GM12878 (cell line): ENCODE data around the gene NCAM2. TPM values are rescaled to one million over a fixed set of nuclear protein-coding genes. Genes with fewer than 3 reads are reported as not detected.

Experiments
- ATAC-seq: fragments of 200-7000 bp; cut with Tn5 transposase; 3 replicates; pipeline ENCODE4 v1.9.1; 2020; ENCODE audit warnings: mild to moderate bottlenecking, moderate library complexity
- BruUV-seq: library from RNA; stranded (reverse); fragments of 400-500 nt; replicated peaks from 2 replicates; lab custom pipeline; 2021; lab: Mats Ljungman, UMichigan
- CTCF ChIA-PET: fragments of 300-600 bp; sonication (Branson Sonifier 250); formaldehyde crosslinking; extraction: SDS; loops from one replicate; lab custom pipeline; 2021; ENCODE audit warnings: inconsistent platforms; lab: Yijun Ruan, JAX
- POLR2A ChIA-PET: fragments of 350-600 bp; formaldehyde crosslinking; extraction: SDS; loops from one replicate; lab custom pipeline; 2021; ENCODE audit warnings: inconsistent platforms; lab: Charles Lee
- RAD21 ChIA-PET: fragments of 300-600 bp; sonication (Branson Sonifier 250); formaldehyde crosslinking; loops from one replicate; lab custom pipeline; 2023; ENCODE audit warnings: antibody characterized with exemption; ENCODE audit not compliant: unreplicated experiment; lab: Charles Lee
- SMC1A ChIA-PET: fragments of 300-600 bp; sonication (Branson Sonifier 250); formaldehyde crosslinking; loops from one replicate; lab custom pipeline; 2023; ENCODE audit not compliant: unreplicated experiment, uncharacterized antibody; lab: Charles Lee
- DNase-seq: peaks from one replicate; pipeline ENCODE4 v3.0.0-alpha.2; 2011; ENCODE audit warnings: low read depth, low spot score
- FAIRE-seq: peaks from 3 replicates; lab custom pipeline; 2011; peaks lifted over from hg19 to GRCh38; lab: Jason Lieb, UNC
- H2AFZ ChIP-seq: 2 replicates; pipeline ENCODE4 v1.6.0; 2011; ENCODE audit warnings: low read depth, low read length, control low read depth; ENCODE audit not compliant: control insufficient read depth
- H3K27ac ChIP-seq: 2 replicates; pipeline ENCODE4 v1.5.1; 2011; ENCODE audit warnings: control low read depth; ENCODE audit not compliant: control insufficient read depth, insufficient read depth
- H3K27me3 ChIP-seq, 2 experiments: replicated peaks in 1 of 2; 2 replicates each; pipeline versions ENCODE4 v1.6.0 to v1.6.1; 2011; ENCODE audit warnings: low read length in 1 of 2; ENCODE audit not compliant: control insufficient read depth in 2 of 2, insufficient read depth in 2 of 2
- H3K36me3 ChIP-seq, 2 experiments: 2 replicates each; pipeline ENCODE4 v1.5.1; 2011; ENCODE audit warnings: low read length in 1 of 2; ENCODE audit not compliant: control insufficient read depth in 2 of 2, insufficient read depth in 2 of 2
- H3K4me1 ChIP-seq: 2 replicates; pipeline ENCODE4 v1.6.1; 2011; ENCODE audit warnings: mild to moderate bottlenecking, low read length, moderate library complexity, mixed read lengths; ENCODE audit not compliant: control insufficient read depth, insufficient read depth
- H3K4me2 ChIP-seq: 2 replicates; pipeline ENCODE4 v1.6.0; 2011; ENCODE audit warnings: control low read depth; ENCODE audit not compliant: control insufficient read depth, insufficient read depth
- H3K4me3 ChIP-seq: fragments of 200-600 bp; sonication (generic); 2 replicates; pipeline ENCODE4 v1.5.1; 2016
- H3K79me2 ChIP-seq: 2 replicates; pipeline ENCODE4 v1.6.0; 2011; ENCODE audit warnings: low read length; ENCODE audit not compliant: control insufficient read depth, insufficient read depth
- H3K9ac ChIP-seq: 2 replicates; pipeline ENCODE4 v1.8.0; 2011; ENCODE audit warnings: low read length, control low read depth, mixed read lengths; ENCODE audit not compliant: control insufficient read depth, insufficient read depth
- H3K9me3 ChIP-seq: replicated peaks from 3 replicates; pipeline ENCODE4 v1.5.1; 2011; ENCODE audit warnings: mild to moderate bottlenecking, low read length; ENCODE audit not compliant: control insufficient read depth, insufficient read depth
- H4K20me1 ChIP-seq: 2 replicates; pipeline ENCODE4 v1.6.0; 2011; ENCODE audit not compliant: control insufficient read depth, insufficient read depth
- BACH1 ChIP-seq: fragments of 450-650 bp; IDR thresholded peaks from 2 replicates; pipeline ENCODE4 v1.6.1; 2017; ENCODE audit warnings: mild to moderate bottlenecking, borderline replicate concordance
- DPF2 ChIP-seq: fragments of 450-650 bp; IDR thresholded peaks from 2 replicates; pipeline ENCODE4 v1.6.1; 2017; ENCODE audit warnings: mild to moderate bottlenecking
- MTA3 ChIP-seq: IDR thresholded peaks from 2 replicates; pipeline ENCODE4 v1.6.1; 2012; ENCODE audit warnings: low read length, inconsistent platforms, borderline replicate concordance
- NFYA ChIP-seq: IDR thresholded peaks from 2 replicates; pipeline ENCODE4 v1.6.1; 2011; ENCODE audit warnings: low read depth, mild to moderate bottlenecking, low read length, improper control_type of control experiment, borderline replicate concordance
- POLR2AphosphoS5 ChIP-seq: IDR thresholded peaks from 2 replicates; pipeline ENCODE4 v1.6.1; 2011; ENCODE audit warnings: mild to moderate bottlenecking, low read length, inconsistent platforms
- RBBP5 ChIP-seq: fragments of 200-600 bp; sonication (generic); conservative IDR thresholded peaks from 2 replicates; pipeline ENCODE4 v1.6.1; 2016
- RELA ChIP-seq: fragments of 450-650 bp; IDR thresholded peaks from 2 replicates; pipeline ENCODE4 v1.8.0; 2014; ENCODE audit warnings: borderline replicate concordance; ENCODE audit not compliant: partially characterized antibody
- RUNX3 ChIP-seq: IDR thresholded peaks from 2 replicates; pipeline ENCODE4 v1.6.1; 2012; ENCODE audit warnings: low read length, inconsistent platforms
- SIX5 ChIP-seq: IDR thresholded peaks from 2 replicates; pipeline ENCODE4 v1.6.1; 2011; ENCODE audit warnings: mild to moderate bottlenecking, low read depth, low read length, moderate library complexity; ENCODE audit not compliant: severe bottlenecking
- STAT1 ChIP-seq: fragments of 450-650 bp; conservative IDR thresholded peaks from 2 replicates; pipeline ENCODE4 v1.6.1; 2014; ENCODE audit warnings: antibody characterized with exemption, mild to moderate bottlenecking
- SUPT20H ChIP-seq: IDR thresholded peaks from 2 replicates; pipeline ENCODE4 v1.6.1; 2011; ENCODE audit warnings: low read depth, mild to moderate bottlenecking, low read length, moderate library complexity, borderline replicate concordance; ENCODE audit not compliant: control insufficient read depth
- TBL1XR1 ChIP-seq: IDR thresholded peaks from 2 replicates; pipeline ENCODE4 v1.6.1; 2012; ENCODE audit warnings: low read depth, low read length, improper control_type of control experiment
- WGBS: methylation state at CpG from one replicate; pipeline ENCODE4 v1.1.6; 2016; ENCODE audit warnings: low lambda C conversion rate; ENCODE audit not compliant: insufficient replicate concordance, insufficient coverage; ENCODE audit errors: missing lambda C conversion rate; 5-methylcytosine and 5-hydroxymethylcytosine counted together
- in situ Hi-C: fragments of 300-500 bp; cut with MboI; formaldehyde crosslinking; loops from 9 replicates; pipeline ENCODE4 v1.14.3; 2018; ENCODE audit warnings: mixed read lengths
- intact Hi-C: fragments of 100-400 bp; cut with micrococcal nuclease; formaldehyde crosslinking; loops from one replicate; pipeline ENCODE4 v1.14.2; 2022; ENCODE audit not compliant: unreplicated experiment
- polyA plus RNA-seq, 11 experiments: library from polyadenylated mRNA; depleted of rRNA in 4 of 11; unstranded in 6 of 11; stranded (reverse) in 5 of 11; fragments of >200 nt; fragmentation: Nextera tagmentation in 4 of 11; fragmentation: Illumina TruSeq in 1 of 11; extraction: Ambion mirVana in 4 of 11; extraction: Trizol in 1 of 11; gene quantifications; 1 replicate in 1 of 11; 2 replicates in 10 of 11; pipeline versions ENCODE4 v1.2.1 to v1.2.3, GENCODE V29; 2011 to 2016; ENCODE audit warnings: inconsistent platforms in 2 of 11, missing spikeins in 2 of 11, low read depth in 1 of 11
- total RNA-seq, 4 experiments: library from RNA; depleted of rRNA in 3 of 4; stranded (reverse); fragments of >200 nt in 3 of 4; fragmentation: Illumina TruSeq in 1 of 4; extraction: Trizol in 1 of 4; gene quantifications; 2 replicates each; pipeline versions ENCODE4 v1.2.1 to v1.2.3, GENCODE V29; 2013 to 2021
- TF ChIP-seq, protein P1 (sequence below): fragments of 450-650 bp; IDR thresholded peaks from 2 replicates; pipeline ENCODE4 v1.6.1; 2018; ENCODE audit warnings: mild to moderate bottlenecking, low read depth, moderate library complexity; ENCODE audit not compliant: partially characterized antibody
- TF ChIP-seq, protein P2 (sequence below): IDR thresholded peaks from 2 replicates; pipeline ENCODE4 v1.6.1; 2012; ENCODE audit warnings: low read depth, low read length, improper control_type of control experiment
- TF ChIP-seq, protein P3 (sequence below): fragments of 450-650 bp; formaldehyde crosslinking; IDR thresholded peaks from 2 replicates; pipeline ENCODE4 v1.5.0; 2022; ENCODE audit warnings: mild to moderate bottlenecking, missing genetic modification characterization
- TF ChIP-seq, protein P4 (sequence below): IDR thresholded peaks from 2 replicates; pipeline ENCODE4 v1.6.1; 2011; ENCODE audit warnings: low read depth, mild to moderate bottlenecking, low read length, moderate library complexity, borderline replicate concordance; ENCODE audit errors: extremely low read depth

Gene NCAM2
- total and polyA plus RNA-seq, 10 of the 15 experiments (the other 5 are each of a cell fraction or from before 2014, with no cell fraction given): 0.23 to 0.27 TPM; not detected in 8

GRCh38 chr21:21159253-21159899 lies 161.2 kb downstream of the NCAM2 start:
- DNase-seq: no peak
- ChIA-PET CTCF (interaction anchor here (0.9 kb wide), 1 partner anchor 1632 kb away, joined by 3 read pairs; no protein-coding TSS in a partner anchor), SMC1A (no interaction called here), POLR2A (no interaction called here), RAD21 (no interaction called here)
- Histone ChIP-seq H2AFZ (no peak overlapping the region), H3K27ac (no peak overlapping the region), H3K4me1 (no peaks in the 10 kb centered on the region), H3K9ac (no peak overlapping the region), H4K20me1 (no peaks in the 10 kb centered on the region), H3K36me3 (no peaks in the 10 kb centered on the region), H3K27me3 (no peaks in the 10 kb centered on the region), H3K4me3 (no peak overlapping the region), H3K4me2 (no peak overlapping the region), H3K79me2 (no peaks in the 10 kb centered on the region), H3K9me3 (no peaks in the 10 kb centered on the region)
- no TSS peak for BruUV-seq
- ATAC-seq: no peak
- in situ Hi-C loops (no loop called here), intact Hi-C loops (no loop called here)
- WGBS: 35% methylated on average over 3 of the region's 3 CpGs
- TF ChIP-seq, protein P1, sequence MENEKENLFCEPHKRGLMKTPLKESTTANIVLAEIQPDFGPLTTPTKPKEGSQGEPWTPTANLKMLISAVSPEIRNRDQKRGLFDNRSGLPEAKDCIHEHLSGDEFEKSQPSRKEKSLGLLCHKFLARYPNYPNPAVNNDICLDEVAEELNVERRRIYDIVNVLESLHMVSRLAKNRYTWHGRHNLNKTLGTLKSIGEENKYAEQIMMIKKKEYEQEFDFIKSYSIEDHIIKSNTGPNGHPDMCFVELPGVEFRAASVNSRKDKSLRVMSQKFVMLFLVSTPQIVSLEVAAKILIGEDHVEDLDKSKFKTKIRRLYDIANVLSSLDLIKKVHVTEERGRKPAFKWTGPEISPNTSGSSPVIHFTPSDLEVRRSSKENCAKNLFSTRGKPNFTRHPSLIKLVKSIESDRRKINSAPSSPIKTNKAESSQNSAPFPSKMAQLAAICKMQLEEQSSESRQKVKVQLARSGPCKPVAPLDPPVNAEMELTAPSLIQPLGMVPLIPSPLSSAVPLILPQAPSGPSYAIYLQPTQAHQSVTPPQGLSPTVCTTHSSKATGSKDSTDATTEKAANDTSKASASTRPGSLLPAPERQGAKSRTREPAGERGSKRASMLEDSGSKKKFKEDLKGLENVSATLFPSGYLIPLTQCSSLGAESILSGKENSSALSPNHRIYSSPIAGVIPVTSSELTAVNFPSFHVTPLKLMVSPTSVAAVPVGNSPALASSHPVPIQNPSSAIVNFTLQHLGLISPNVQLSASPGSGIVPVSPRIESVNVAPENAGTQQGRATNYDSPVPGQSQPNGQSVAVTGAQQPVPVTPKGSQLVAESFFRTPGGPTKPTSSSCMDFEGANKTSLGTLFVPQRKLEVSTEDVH: no peak
- TF ChIP-seq, protein P2, sequence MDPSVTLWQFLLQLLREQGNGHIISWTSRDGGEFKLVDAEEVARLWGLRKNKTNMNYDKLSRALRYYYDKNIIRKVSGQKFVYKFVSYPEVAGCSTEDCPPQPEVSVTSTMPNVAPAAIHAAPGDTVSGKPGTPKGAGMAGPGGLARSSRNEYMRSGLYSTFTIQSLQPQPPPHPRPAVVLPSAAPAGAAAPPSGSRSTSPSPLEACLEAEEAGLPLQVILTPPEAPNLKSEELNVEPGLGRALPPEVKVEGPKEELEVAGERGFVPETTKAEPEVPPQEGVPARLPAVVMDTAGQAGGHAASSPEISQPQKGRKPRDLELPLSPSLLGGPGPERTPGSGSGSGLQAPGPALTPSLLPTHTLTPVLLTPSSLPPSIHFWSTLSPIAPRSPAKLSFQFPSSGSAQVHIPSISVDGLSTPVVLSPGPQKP: no peak
- TF ChIP-seq DPF2: no peak
- TF ChIP-seq TBL1XR1: no peak
- TF ChIP-seq, protein P3, sequence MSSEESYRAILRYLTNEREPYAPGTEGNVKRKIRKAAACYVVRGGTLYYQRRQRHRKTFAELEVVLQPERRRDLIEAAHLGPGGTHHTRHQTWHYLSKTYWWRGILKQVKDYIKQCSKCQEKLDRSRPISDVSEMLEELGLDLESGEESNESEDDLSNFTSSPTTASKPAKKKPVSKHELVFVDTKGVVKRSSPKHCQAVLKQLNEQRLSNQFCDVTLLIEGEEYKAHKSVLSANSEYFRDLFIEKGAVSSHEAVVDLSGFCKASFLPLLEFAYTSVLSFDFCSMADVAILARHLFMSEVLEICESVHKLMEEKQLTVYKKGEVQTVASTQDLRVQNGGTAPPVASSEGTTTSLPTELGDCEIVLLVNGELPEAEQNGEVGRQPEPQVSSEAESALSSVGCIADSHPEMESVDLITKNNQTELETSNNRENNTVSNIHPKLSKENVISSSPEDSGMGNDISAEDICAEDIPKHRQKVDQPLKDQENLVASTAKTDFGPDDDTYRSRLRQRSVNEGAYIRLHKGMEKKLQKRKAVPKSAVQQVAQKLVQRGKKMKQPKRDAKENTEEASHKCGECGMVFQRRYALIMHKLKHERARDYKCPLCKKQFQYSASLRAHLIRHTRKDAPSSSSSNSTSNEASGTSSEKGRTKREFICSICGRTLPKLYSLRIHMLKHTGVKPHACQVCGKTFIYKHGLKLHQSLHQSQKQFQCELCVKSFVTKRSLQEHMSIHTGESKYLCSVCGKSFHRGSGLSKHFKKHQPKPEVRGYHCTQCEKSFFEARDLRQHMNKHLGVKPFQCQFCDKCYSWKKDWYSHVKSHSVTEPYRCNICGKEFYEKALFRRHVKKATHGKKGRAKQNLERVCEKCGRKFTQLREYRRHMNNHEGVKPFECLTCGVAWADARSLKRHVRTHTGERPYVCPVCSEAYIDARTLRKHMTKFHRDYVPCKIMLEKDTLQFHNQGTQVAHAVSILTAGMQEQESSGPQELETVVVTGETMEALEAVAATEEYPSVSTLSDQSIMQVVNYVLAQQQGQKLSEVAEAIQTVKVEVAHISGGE (CRISPR knock-in tag): no peak
- TF ChIP-seq SUPT20H: no peak
- TF ChIP-seq RBBP5: no peak
- TF ChIP-seq RUNX3: no peak
- no peak for TF ChIP-seq RELA
- TF ChIP-seq POLR2AphosphoS5: no peak
- TF ChIP-seq BACH1: no peak
- TF ChIP-seq NFYA: no peak
- no peak for TF ChIP-seq STAT1
- no peak for TF ChIP-seq SIX5
- no peak for TF ChIP-seq MTA3
- TF ChIP-seq, protein P4, sequence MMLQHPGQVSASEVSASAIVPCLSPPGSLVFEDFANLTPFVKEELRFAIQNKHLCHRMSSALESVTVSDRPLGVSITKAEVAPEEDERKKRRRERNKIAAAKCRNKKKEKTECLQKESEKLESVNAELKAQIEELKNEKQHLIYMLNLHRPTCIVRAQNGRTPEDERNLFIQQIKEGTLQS: no peak
- no peak for FAIRE-seq
